H1 (cell line): ENCODE data around the gene ZNF500. TPM values are rescaled to one million over a fixed set of nuclear protein-coding genes. Genes with fewer than 3 reads are reported as not detected.

Source experiments
- CHD2 ChIP-seq: IDR thresholded peaks from 2 replicates; pipeline ENCODE4 v1.6.1; 2012; ENCODE audit warnings: low read length, improper control_type of control experiment
- EZH2 ChIP-seq: fragments of 200-600 bp; sonication (generic); IDR thresholded peaks from 2 replicates; pipeline ENCODE4 v1.7.1; 2012; ENCODE audit warnings: low read depth, mild to moderate bottlenecking, moderate library complexity, low read length, inconsistent platforms; ENCODE audit not compliant: severe bottlenecking
- KDM4A ChIP-seq: IDR thresholded peaks from one replicate; pipeline ENCODE4 v1.7.1; 2012; ENCODE audit warnings: low read depth, mild to moderate bottlenecking, moderate library complexity, low read length, inconsistent platforms; ENCODE audit not compliant: severe bottlenecking
- KDM5A ChIP-seq: fragments of 200-600 bp; IDR thresholded peaks from 2 replicates; pipeline ENCODE4 v1.7.1; 2012; ENCODE audit warnings: mild to moderate bottlenecking, low read length, inconsistent platforms, mixed read lengths
- SIRT6 ChIP-seq: IDR thresholded peaks from one replicate; pipeline ENCODE4 v1.7.1; 2012; ENCODE audit warnings: low read length, inconsistent platforms
- SP1 ChIP-seq: IDR thresholded peaks from 2 replicates; pipeline ENCODE4 v1.6.1; 2011; ENCODE audit warnings: low read depth, low read length
- TEAD4 ChIP-seq: IDR thresholded peaks from 2 replicates; pipeline ENCODE4 v1.6.1; 2012; ENCODE audit warnings: low read depth, low read length, inconsistent platforms, mixed read lengths
- polyA plus RNA-seq, 7 experiments: library from polyadenylated mRNA; depleted of rRNA in 3 of 7; stranded (reverse) in 5 of 7; unstranded in 2 of 7; fragments of >200 nt in 5 of 7; fragments of 200-250 nt in 2 of 7; gene quantifications; 1 replicate in 5 of 7; 2 replicates in 1 of 7; 4 replicates in 1 of 7; pipeline versions ENCODE4 v1.2.1 to v1.2.3, GENCODE V29; 2011 to 2013; ENCODE audit warnings: missing spikeins in 2 of 7, mixed read lengths in 2 of 7
- total RNA-seq: library from RNA; stranded (reverse); fragmentation: NEBNext Ultra II Directional; extraction: Animal tissue kit (Norgen Biotek cat#: 25700); gene quantifications from 2 replicates; pipeline ENCODE4 v1.2.1, GENCODE V29; 2021

The ZNF500 gene
- total and polyA plus RNA-seq, 2 of the 8 experiments (the other 6 are each of a cell fraction or from before 2014, with no cell fraction given), result 10.3 to 10.4 TPM

- no peak for TF ChIP-seq CHD2
- no peak for TF ChIP-seq KDM4A
- TF ChIP-seq SP1, result no peak
- TF ChIP-seq EZH2, result no peak
- TF ChIP-seq SIRT6, result no peak
- TF ChIP-seq KDM5A, result no peak
- TF ChIP-seq TEAD4, result no peak
Measured at GRCh38 chr16:4726616-4727015, 40.3 kb downstream of the ZNF500 start (continued).
